GM23248 (cell line): ENCODE results near the gene ALG9. TPM values are rescaled to one million over a fixed set of nuclear protein-coding genes. Genes with fewer than 3 reads are reported as not detected.
A peak's percentile ranks its signal among the peaks of the same experiment; 100 is the strongest.

Source experiments
- DNase-seq: peaks from one replicate; pipeline ENCODE4 v3.0.0-alpha.2; 2015
- H2AFZ ChIP-seq: fragments of 200-600 bp; sonication (generic); 2 replicates; pipeline ENCODE4 v1.6.1; 2016; ENCODE audit warnings: antibody characterized with exemption
- H3F3A ChIP-seq: fragments of 200-600 bp; sonication (generic); 2 replicates; pipeline ENCODE4 v1.6.1; 2016; ENCODE audit warnings: mild to moderate bottlenecking, antibody characterized with exemption, mixed run types; ENCODE audit not compliant: insufficient read depth
- H3K27ac ChIP-seq: fragments of 200-600 bp; sonication (generic); 2 replicates; pipeline ENCODE4 v1.5.1; 2016; ENCODE audit warnings: mild to moderate bottlenecking
- H3K27me3 ChIP-seq: fragments of 200-600 bp; sonication (generic); replicated peaks from 2 replicates; pipeline ENCODE4 v1.6.1; 2016; ENCODE audit warnings: mild to moderate bottlenecking; ENCODE audit not compliant: insufficient read depth
- H3K36me3 ChIP-seq: fragments of 200-600 bp; sonication (generic); 2 replicates; pipeline ENCODE4 v1.6.1; 2016; ENCODE audit warnings: low read depth, mild to moderate bottlenecking
- H3K4me1 ChIP-seq: fragments of 200-600 bp; sonication (generic); 2 replicates; pipeline ENCODE4 v1.6.1; 2016; ENCODE audit warnings: mild to moderate bottlenecking; ENCODE audit not compliant: insufficient read depth
- H3K4me2 ChIP-seq: fragments of 200-600 bp; sonication (generic); one replicate; pipeline ENCODE4 v1.6.1; 2016; ENCODE audit warnings: mild to moderate bottlenecking; ENCODE audit not compliant: unreplicated experiment
- H3K4me3 ChIP-seq: fragments of 200-600 bp; sonication (generic); 2 replicates; pipeline ENCODE4 v1.5.1; 2016; ENCODE audit warnings: mild to moderate bottlenecking
- H3K79me2 ChIP-seq: fragments of 200-600 bp; sonication (generic); 2 replicates; pipeline ENCODE4 v1.6.1; 2016; ENCODE audit warnings: mild to moderate bottlenecking; ENCODE audit not compliant: insufficient read depth
- H3K9ac ChIP-seq: fragments of 200-600 bp; sonication (generic); 2 replicates; pipeline ENCODE4 v1.6.1; 2016; ENCODE audit warnings: mild to moderate bottlenecking
- H3K9me2 ChIP-seq: fragments of 200-600 bp; sonication (generic); 2 replicates; pipeline ENCODE4 v1.6.1; 2016; ENCODE audit warnings: mixed run types, mild to moderate bottlenecking, moderate library complexity; ENCODE audit not compliant: insufficient read depth
- H3K9me3 ChIP-seq: fragments of 200-600 bp; sonication (generic); one replicate; pipeline ENCODE4 v1.6.1; 2017; ENCODE audit warnings: low read depth
- H4K20me1 ChIP-seq: fragments of 200-600 bp; sonication (generic); 2 replicates; pipeline ENCODE4 v1.6.0; 2016; ENCODE audit not compliant: insufficient read depth
- EZH2 ChIP-seq: fragments of 200-600 bp; sonication (generic); IDR thresholded peaks from 2 replicates; pipeline ENCODE4 v1.6.1; 2018; ENCODE audit warnings: antibody characterized with exemption, mild to moderate bottlenecking; ENCODE audit not compliant: insufficient read depth, poor library complexity, severe bottlenecking
- EZH2phosphoT487 ChIP-seq: fragments of 200-600 bp; sonication (generic); IDR thresholded peaks from 2 replicates; pipeline ENCODE4 v1.6.1; 2018; ENCODE audit warnings: antibody characterized with exemption, moderate library complexity, mild to moderate bottlenecking, low read depth; ENCODE audit not compliant: insufficient read depth
- WGBS, 2 experiments: methylation state at CpG; one replicate each; pipeline ENCODE4 v1.1.6; 2015 to 2017; ENCODE audit warnings: low lambda C conversion rate in 2 of 2, low coverage in 1 of 2; ENCODE audit errors: missing lambda C conversion rate in 2 of 2; 5-methylcytosine and 5-hydroxymethylcytosine counted together
- in situ Hi-C: fragments of 300-500 bp; cut with MboI; formaldehyde crosslinking; loops from 2 replicates; pipeline ENCODE4 v1.15.0; 2020
- polyA plus RNA-seq: library from polyadenylated mRNA; unstranded; fragments of >200 nt; fragmentation: Nextera tagmentation; extraction: Ambion mirVana; gene quantifications from 2 replicates; pipeline ENCODE4 v1.2.1, GENCODE V29; 2016
- total RNA-seq: library from RNA; depleted of rRNA; stranded (reverse); fragments of >200 nt; shearing (Covaris generic); gene quantifications from 2 replicates; pipeline ENCODE4 v1.2.3, GENCODE V29; 2014

The ALG9 gene
- total and polyA plus RNA-seq, 2 experiments from 2014 or later: 24.5 to 36.3 TPM

GRCh38 chr11:111807076-111807475 is 64.3 kb downstream of the ALG9 start:
- Histone ChIP-seq H3K9ac (no peak overlapping the region), H3K9me3 (no peaks in the 10 kb centered on the region), H2AFZ (no peak overlapping the region), H3K27me3 (no peaks in the 10 kb centered on the region), H3F3A (no peaks in the 10 kb centered on the region), H3K79me2 (no peaks in the 10 kb centered on the region), H3K36me3 (no peaks in the 10 kb centered on the region; the same call in 1 of the 2 replicates), H3K4me3 (no peak overlapping the region), H3K4me2 (no peak overlapping the region), H3K4me1 (no peaks in the 10 kb centered on the region), H3K9me2 (no peaks in the 10 kb centered on the region), H3K27ac (no peak overlapping the region), H4K20me1 (no peaks in the 10 kb centered on the region; the same call in 1 of the 2 replicates)
- DNase-seq: no peak
- WGBS, 2 experiments: 65 to 77% methylated on average over 1 of the region's 1 CpG
- in situ Hi-C loops: no loop called here
- TF ChIP-seq EZH2phosphoT487 (no peak), EZH2 (no peak)

GRCh38 chr11:111801135-111801534 is 70.2 kb downstream of the ALG9 start:
- 52 to 65% methylated on average over 2 of the region's 2 CpGs for WGBS, 2 experiments

GRCh38 chr11:111798279-111798678 is 73.1 kb downstream of the ALG9 start:
- no peaks in the 10 kb centered on the region; the same call in 1 of the 2 replicates for H4K20me1 ChIP-seq
- H3K27me3 ChIP-seq: no peaks in the 10 kb centered on the region
- no peak overlapping the region for H3K9ac ChIP-seq
- no peaks in the 10 kb centered on the region for H3K79me2 ChIP-seq
- TF ChIP-seq EZH2 (no peak), EZH2phosphoT487 (no peak)
- H3K9me3 ChIP-seq: no peaks in the 10 kb centered on the region
- peaks cover 48% of the 10 kb centered on the region for H3K4me1 ChIP-seq
- H3K9me2 ChIP-seq: no peaks in the 10 kb centered on the region
- H3K36me3 ChIP-seq: no peaks in the 10 kb centered on the region
- H3K27ac ChIP-seq: peak overlapping the region; percentile 87
- H3K4me2 ChIP-seq: no peak overlapping the region
- no peak overlapping the region for H2AFZ ChIP-seq
- no peak for DNase-seq
- H3K4me3 ChIP-seq: no peak overlapping the region
- in situ Hi-C loops: no loop called here
- peaks cover 53% of the 10 kb centered on the region for H3F3A ChIP-seq
- WGBS, 2 experiments: 94% methylated on average over 1 of the region's 1 CpG

More at GRCh38 chr11:111801135-111801534, 70.2 kb downstream of the ALG9 start:
- TF ChIP-seq EZH2 (no peak), EZH2phosphoT487 (no peak)
- no peak for DNase-seq
- Histone ChIP-seq H3K9ac (no peak overlapping the region), H3F3A (peaks cover 29% of the 10 kb centered on the region), H3K4me2 (no peak overlapping the region), H3K27me3 (no peaks in the 10 kb centered on the region), H3K36me3 (no peaks in the 10 kb centered on the region), H3K4me1 (peaks cover 24% of the 10 kb centered on the region), H3K9me3 (no peaks in the 10 kb centered on the region), H3K79me2 (no peaks in the 10 kb centered on the region), H4K20me1 (no peaks in the 10 kb centered on the region; the same call in 1 of the 2 replicates), H2AFZ (no peak overlapping the region), H3K27ac (no peak overlapping the region), H3K4me3 (no peak overlapping the region), H3K9me2 (no peaks in the 10 kb centered on the region)
- in situ Hi-C loops: no loop called here

GRCh38 chr11:111797145-111797581 is 74.2 kb downstream of the ALG9 start:
- peak overlapping the region; percentile 87 for H3K27ac ChIP-seq
- H3K36me3 ChIP-seq: no peaks in the 10 kb centered on the region
- 22 to 24% methylated on average over 2 of the region's 2 CpGs for WGBS, 2 experiments
- H3K4me2 ChIP-seq: peak overlapping the region; percentile 22
- TF ChIP-seq EZH2 (no peak), EZH2phosphoT487 (no peak)
- H3K4me3 ChIP-seq: no peak overlapping the region
- in situ Hi-C loops: no loop called here
- no peaks in the 10 kb centered on the region for H3K9me2 ChIP-seq
- H3K4me1 ChIP-seq: peaks cover 57% of the 10 kb centered on the region
- DNase-seq: peak; percentile 87
- no peaks in the 10 kb centered on the region; the same call in 1 of the 2 replicates for H4K20me1 ChIP-seq
- no peak overlapping the region for H3K9ac ChIP-seq
- no peaks in the 10 kb centered on the region for H3K9me3 ChIP-seq
- no peaks in the 10 kb centered on the region for H3K79me2 ChIP-seq
- peaks cover 64% of the 10 kb centered on the region for H3F3A ChIP-seq
- no peaks in the 10 kb centered on the region for H3K27me3 ChIP-seq
- H2AFZ ChIP-seq: no peak overlapping the region

DNA sequence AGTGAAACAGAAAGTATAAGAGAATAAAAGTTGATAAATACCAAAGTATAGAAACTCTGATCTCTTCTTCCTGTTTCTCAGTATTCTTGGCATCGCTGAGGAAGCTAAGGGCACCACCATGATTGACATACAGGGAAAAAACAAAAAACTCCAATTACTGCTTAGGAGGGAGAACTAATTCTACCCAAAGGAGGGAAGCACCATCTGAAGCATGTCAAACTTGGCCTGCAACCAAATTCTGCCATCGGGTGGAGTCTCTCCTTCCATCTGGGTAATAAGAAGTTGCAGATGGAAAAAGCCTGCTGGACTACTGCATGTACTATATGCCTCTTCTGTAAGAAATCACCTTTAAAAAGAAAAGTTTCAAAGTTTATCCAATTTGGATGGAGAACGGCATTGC is 74.7 kb downstream of the ALG9 start:
- H3K27ac ChIP-seq: peak overlapping the region; percentile 87
- no peaks in the 10 kb centered on the region for H4K20me1 ChIP-seq
- TF ChIP-seq EZH2: no peak
- no peak for TF ChIP-seq EZH2phosphoT487
- peaks cover 66% of the 10 kb centered on the region for H3F3A ChIP-seq
- in situ Hi-C loops: no loop called here
- H3K79me2 ChIP-seq: no peaks in the 10 kb centered on the region
- H3K27me3 ChIP-seq: no peaks in the 10 kb centered on the region
- no peaks in the 10 kb centered on the region for H3K9me3 ChIP-seq
- no peak overlapping the region for H2AFZ ChIP-seq
- WGBS, 2 experiments: 12 to 13% methylated on average over 3 of the region's 3 CpGs
- H3K9me2 ChIP-seq: no peaks in the 10 kb centered on the region
- peaks cover 58% of the 10 kb centered on the region for H3K4me1 ChIP-seq
- H3K4me2 ChIP-seq: peak overlapping the region; percentile 22
- no peak overlapping the region for H3K4me3 ChIP-seq
- H3K9ac ChIP-seq: peak overlapping the region; percentile 44
- H3K36me3 ChIP-seq: no peaks in the 10 kb centered on the region
- no peak for DNase-seq
